H1 (cell line): Measurements from ENCODE around the gene ITPKB.

Source experiments
- CTCF ChIP-seq, 3 experiments: IDR thresholded peaks; 1 replicate in 2 of 3; 2 replicates in 1 of 3; pipeline versions ENCODE4 v1.5.1 to v1.6.1; 2011; ENCODE audit warnings: low read length in 3 of 3, mild to moderate bottlenecking in 3 of 3, inconsistent platforms in 2 of 3, low read depth in 1 of 3, moderate library complexity in 1 of 3; ENCODE audit not compliant: insufficient read depth in 1 of 3; ENCODE audit errors: control extremely low read depth in 1 of 3
- JUND ChIP-seq: IDR thresholded peaks from 2 replicates; pipeline ENCODE4 v1.6.1; 2011; ENCODE audit warnings: mild to moderate bottlenecking, improper control_type of control experiment, low read length
- POLR2A ChIP-seq, 2 experiments: IDR thresholded peaks; 1 replicate in 1 of 2; 2 replicates in 1 of 2; pipeline ENCODE4 v1.6.1; 2011; ENCODE audit warnings: low read depth in 2 of 2, low read length in 2 of 2, mild to moderate bottlenecking in 2 of 2; ENCODE audit errors: control extremely low read depth in 1 of 2
- POLR2AphosphoS5 ChIP-seq: IDR thresholded peaks from 2 replicates; pipeline ENCODE4 v1.6.1; 2011; ENCODE audit warnings: low read depth, low read length
- SP4 ChIP-seq: IDR thresholded peaks from 2 replicates; pipeline ENCODE4 v1.6.1; 2012; ENCODE audit warnings: low read length, inconsistent platforms
- TBP ChIP-seq: IDR thresholded peaks from 2 replicates; pipeline ENCODE4 v1.6.1; 2011; ENCODE audit warnings: low read depth, low read length, improper control_type of control experiment
- USF2 ChIP-seq: IDR thresholded peaks from 2 replicates; pipeline ENCODE4 v1.6.1; 2011; ENCODE audit warnings: low read length, improper control_type of control experiment

DNA sequence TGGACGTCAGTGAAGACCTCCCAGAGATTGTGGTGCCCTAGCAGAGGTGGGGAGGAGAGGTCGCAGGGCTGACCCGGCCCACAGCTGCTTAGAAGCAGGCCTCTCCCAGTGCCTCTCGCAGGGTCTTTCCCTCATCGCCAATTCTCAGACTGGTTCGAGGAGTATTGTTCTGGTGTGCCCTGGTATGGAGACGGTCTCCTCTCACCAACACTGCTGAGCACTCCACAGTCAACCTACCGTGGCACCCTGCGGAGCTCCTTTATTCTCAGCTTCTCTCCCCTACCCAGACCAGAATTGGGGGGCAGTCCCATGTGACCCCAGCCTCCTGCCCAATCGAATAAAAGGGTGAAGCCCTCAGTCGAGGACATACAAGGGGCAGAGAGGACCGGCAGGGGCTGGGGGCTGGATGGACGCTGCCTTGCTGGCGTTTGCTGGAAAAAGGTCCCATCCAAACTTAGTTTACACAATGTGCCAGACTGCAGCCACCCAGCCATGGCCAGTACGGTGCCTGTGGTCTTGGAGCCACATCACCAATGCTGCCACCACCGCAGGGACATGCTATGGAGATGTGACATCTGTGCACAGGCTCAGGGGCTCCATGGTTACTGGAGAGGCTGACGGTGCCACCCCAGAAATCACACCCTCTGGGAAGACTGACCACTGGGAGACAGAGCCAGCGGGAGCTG is 109.7 kb downstream of the ITPKB start:
- TF ChIP-seq POLR2A (IDR thresholded peaks at IDR 0.05; ENCODE audit: control extremely low read depth in 1 of 2, low read depth in 2 of 2, low read length in 2 of 2) (no peak), CTCF (IDR thresholded peaks at IDR 0.05; ENCODE audit: control extremely low read depth in 1 of 3, insufficient read depth in 1 of 3, low read depth in 1 of 3, low read length in 3 of 3) (no peak), JUND (no peak), SP4 (no peak), TBP (no peak), USF2 (no peak), POLR2AphosphoS5 (no peak)
